B cell (primary cell): ENCODE results near the gene MEAK7. TPM values are rescaled to one million over a fixed set of nuclear protein-coding genes. Genes with fewer than 3 reads are reported as not detected.

Source experiments
- ATAC-seq: fragments of 200-7000 bp; cut with Tn5 transposase; one replicate; pipeline ENCODE4 v1.10.0; 2021; ENCODE audit warnings: low read depth, mild to moderate bottlenecking, moderate number of reproducible peaks, moderate library complexity
- CTCF ChIA-PET: fragments of 350-600 bp; sonication (Branson Sonifier 250); formaldehyde crosslinking; loops from one replicate; lab custom pipeline; 2021; ENCODE audit warnings: antibody characterized with exemption, inconsistent platforms; lab: Charles Lee
- POLR2A ChIA-PET: fragments of 350-600 bp; sonication (Branson Sonifier 250); formaldehyde crosslinking; loops from one replicate; lab custom pipeline; 2021; ENCODE audit warnings: antibody characterized with exemption; lab: Charles Lee
- DNase-seq: peaks from one replicate; pipeline ENCODE4 v3.0.0; 2013
- H2AFZ ChIP-seq: 2 replicates; pipeline ENCODE4 v1.6.1; 2012; ENCODE audit warnings: mild to moderate bottlenecking, low read depth, low read length; ENCODE audit not compliant: insufficient read depth, poor library complexity, severe bottlenecking
- H3K27ac ChIP-seq, 2 donors: 1 replicate in 1 of 2; 2 replicates in 1 of 2; pipeline ENCODE4 v1.5.1; 2012 to 2013; ENCODE audit warnings: low read length in 2 of 2, mild to moderate bottlenecking in 2 of 2, moderate library complexity in 1 of 2
- H3K27me3 ChIP-seq, 4 experiments: fragments of 200-600 bp in 1 of 4; sonication (generic) in 1 of 4; replicated peaks in 1 of 4; 1 replicate in 2 of 4; 2 replicates in 2 of 4; pipeline versions ENCODE4 v1.6.1 to v1.7.0; 2013 to 2016; ENCODE audit warnings: low read length in 3 of 4, mild to moderate bottlenecking in 2 of 4, mixed read lengths in 1 of 4, moderate library complexity in 1 of 4; ENCODE audit not compliant: insufficient read depth in 4 of 4, control insufficient read depth in 3 of 4; ENCODE audit errors: control extremely low read depth in 1 of 4
- H3K36me3 ChIP-seq, 2 experiments: replicated peaks in 1 of 2; 1 replicate in 1 of 2; 2 replicates in 1 of 2; pipeline versions ENCODE4 v1.6.1 to v1.7.1; 2013; ENCODE audit warnings: low read length in 1 of 2; ENCODE audit not compliant: insufficient read depth in 2 of 2, control insufficient read depth in 1 of 2; ENCODE audit errors: control extremely low read depth in 1 of 2, extremely low read depth in 1 of 2
- H3K4me1 ChIP-seq, 2 donors: fragments of 200-600 bp in 1 of 2; sonication (generic) in 1 of 2; 1 replicate in 1 of 2; 2 replicates in 1 of 2; pipeline versions ENCODE4 v1.5.1 to v1.6.1; 2013 to 2017; ENCODE audit warnings: low read length in 2 of 2; ENCODE audit not compliant: control insufficient read depth in 2 of 2, insufficient read depth in 2 of 2
- H3K4me2 ChIP-seq: replicated peaks from 2 replicates; pipeline ENCODE3; 2012; ENCODE audit warnings: mild to moderate bottlenecking, low read depth, low read length; ENCODE audit not compliant: poor library complexity, severe bottlenecking
- H3K4me3 ChIP-seq, 5 experiments: fragments of 200-600 bp in 1 of 5; sonication (generic) in 1 of 5; 1 replicate in 3 of 5; 2 replicates in 2 of 5; pipeline versions ENCODE4 v1.5.1 to v1.7.0; 2011 to 2016; ENCODE audit warnings: low read length in 4 of 5, mild to moderate bottlenecking in 4 of 5, low read depth in 2 of 5, control low read depth in 1 of 5, moderate library complexity in 1 of 5; ENCODE audit not compliant: insufficient read depth in 1 of 5; ENCODE audit errors: control extremely low read depth in 1 of 5, extremely low read depth in 1 of 5
- H3K79me2 ChIP-seq: fragments of 200-600 bp; sonication (generic); one replicate; pipeline ENCODE4 v1.6.0; 2016; ENCODE audit warnings: low read length; ENCODE audit not compliant: control insufficient read depth, insufficient read depth
- H3K9ac ChIP-seq: fragments of 200-600 bp; sonication (generic); 2 replicates; pipeline ENCODE4 v1.6.1; 2017; ENCODE audit warnings: mild to moderate bottlenecking, low read length, moderate library complexity
- H3K9me3 ChIP-seq, 3 donors: one replicate each; pipeline versions ENCODE4 v1.6.1 to v1.7.1; 2013; ENCODE audit warnings: low read length in 2 of 3; ENCODE audit not compliant: control insufficient read depth in 2 of 3, insufficient read depth in 1 of 3; ENCODE audit errors: control extremely low read depth in 1 of 3
- H4K20me1 ChIP-seq: 2 replicates; pipeline ENCODE4 v1.6.0; 2012; ENCODE audit warnings: mild to moderate bottlenecking, low read length; ENCODE audit not compliant: insufficient read depth, control insufficient read depth, poor library complexity, severe bottlenecking
- H3K27ac Mint-ChIP-seq: one replicate; pipeline ENCODE4 v1.8.0; 2021; ENCODE audit warnings: mixed read lengths
- H3K27me3 Mint-ChIP-seq: one replicate; pipeline ENCODE4 v1.8.0; 2021; ENCODE audit warnings: mixed read lengths
- H3K4me1 Mint-ChIP-seq: one replicate; pipeline ENCODE4 v1.8.0; 2021; ENCODE audit warnings: mixed read lengths
- H3K4me3 Mint-ChIP-seq: one replicate; pipeline ENCODE4 v1.8.0; 2021; ENCODE audit warnings: mixed read lengths
- H3K9me3 Mint-ChIP-seq: one replicate; pipeline ENCODE4 v1.8.0; 2022; ENCODE audit warnings: mixed read lengths; ENCODE audit not compliant: insufficient read depth
- CTCF ChIP-seq: fragments of 200-600 bp; IDR thresholded peaks from one replicate; pipeline ENCODE4 v1.8.0; 2022; ENCODE audit warnings: antibody characterized with exemption, mild to moderate bottlenecking
- EZH2 ChIP-seq: IDR thresholded peaks from 2 replicates; pipeline ENCODE4 v1.6.1; 2012; ENCODE audit warnings: borderline replicate concordance, low read depth, mild to moderate bottlenecking, moderate library complexity, low read length; ENCODE audit not compliant: insufficient read depth, poor library complexity, severe bottlenecking
- WGBS: methylation state at CpG from one replicate; pipeline ENCODE4 v1.1.5; 2013; ENCODE audit warnings: missing lambda C conversion rate; ENCODE audit not compliant: insufficient coverage; 5-methylcytosine and 5-hydroxymethylcytosine counted together
- intact Hi-C: fragments of 100-400 bp; cut with micrococcal nuclease; formaldehyde crosslinking; loops from one replicate; pipeline ENCODE4 v1.10.0; 2022
- polyA plus RNA-seq: library from polyadenylated mRNA; depleted of rRNA; stranded (reverse); fragments of >200 nt; gene quantifications from 2 replicates; pipeline ENCODE4 v1.2.3, GENCODE V29; 2012
- total RNA-seq, 2 donors: library from RNA; stranded (reverse); fragments of 120-200 nt in 1 of 2; gene quantifications; 1 replicate in 1 of 2; 2 replicates in 1 of 2; pipeline versions ENCODE4 v1.2.3 to v1.2.4, GENCODE V29; 2013 to 2022

Gene MEAK7
- total and polyA plus RNA-seq, 2 donors (not counting 1 experiment from before 2014, with no cell fraction given), result 3.9 to 19.3 TPM

- Mint-ChIP-seq H3K4me3 (no peak overlapping the region), H3K4me1 (no peaks in the 10 kb centered on the region), H3K27ac (no peak overlapping the region), H3K9me3 (peaks cover 4% of the 10 kb centered on the region), H3K27me3 (no peaks in the 10 kb centered on the region)
- WGBS, result over 99% methylated on average over 11 of the region's 11 CpGs
- Histone ChIP-seq H3K27ac (no peak overlapping the region), H3K4me2 (no peak overlapping the region), H3K36me3 (peaks cover 1 to 36% of the 10 kb centered on the region in 2 experiments), H3K9ac (no peak overlapping the region), H3K4me1 (no peaks in the 10 kb centered on the region), H2AFZ (no peak overlapping the region), H4K20me1 (no peaks in the 10 kb centered on the region), H3K4me3 (no peak overlapping the region), H3K79me2 (no peaks in the 10 kb centered on the region), H3K27me3 (no peaks in the 10 kb centered on the region), H3K9me3 (peaks cover 4 to 8% (median 4%) of the 10 kb centered on the region in 3 donors)
- CTCF ChIA-PET, result interaction anchor here (1.6 to 2.8 kb wide), 3 partner anchors 11 to 243 kb away, joined by 6 to 11 read pairs (median 6); no protein-coding TSS in a partner anchor
- intact Hi-C loops, result no loop called here
- no peak for ATAC-seq
- no peak for DNase-seq
- POLR2A ChIA-PET, result no interaction called here
- TF ChIP-seq CTCF, result no peak
- TF ChIP-seq EZH2, result no peak
Observed at GRCh38 chr16:84495506-84495905, 9.0 kb downstream of the MEAK7 start.

GRCh38 chr16:84489131-84489530 lies 15.3 kb downstream of the MEAK7 start:
- Mint-ChIP-seq H3K9me3 (peaks cover 4% of the 10 kb centered on the region), H3K4me3 (no peak overlapping the region), H3K27ac (no peak overlapping the region), H3K27me3 (no peaks in the 10 kb centered on the region), H3K4me1 (no peaks in the 10 kb centered on the region)
- no peaks in the 10 kb centered on the region for H3K4me1 ChIP-seq
- no peak overlapping the region for H3K4me3 ChIP-seq
- WGBS, result 24% methylated on average over 2 of the region's 8 CpGs
- no peak for TF ChIP-seq EZH2
- TF ChIP-seq CTCF, result no peak
- no peak overlapping the region for H3K4me2 ChIP-seq
- no peak overlapping the region for H3K27ac ChIP-seq
- intact Hi-C loops, result no loop called here
- no peak overlapping the region for H2AFZ ChIP-seq
- DNase-seq (no peak), ATAC-seq (no peak)
- H3K9me3 ChIP-seq, result peaks cover 4 to 8% (median 4%) of the 10 kb centered on the region in 3 donors
- H4K20me1 ChIP-seq, result no peaks in the 10 kb centered on the region
- CTCF ChIA-PET, result interaction anchor here (0.6 to 1.6 kb wide), 3 partner anchors 16 to 183 kb away, joined by 3 to 7 read pairs (median 4); partner anchors contain the start of gene MEAK7
- H3K9ac ChIP-seq, result no peak overlapping the region
- no peaks in the 10 kb centered on the region for H3K79me2 ChIP-seq
- POLR2A ChIA-PET, result no interaction called here
- no peaks in the 10 kb centered on the region for H3K27me3 ChIP-seq
- peaks cover 1 to 10% of the 10 kb centered on the region in 2 experiments for H3K36me3 ChIP-seq
